GM19239 (cell line): ENCODE measurements around the gene DYNC1LI1.

Experiments
- DNase-seq: peaks from one replicate; pipeline ENCODE4 v3.0.0; 2011; ENCODE audit warnings: low spot score; ENCODE audit not compliant: insufficient read length
- FAIRE-seq: peaks from 2 replicates; lab custom pipeline; 2011; peaks lifted over from hg19 to GRCh38; lab: Jason Lieb, UNC

The DYNC1LI1 gene

DNA sequence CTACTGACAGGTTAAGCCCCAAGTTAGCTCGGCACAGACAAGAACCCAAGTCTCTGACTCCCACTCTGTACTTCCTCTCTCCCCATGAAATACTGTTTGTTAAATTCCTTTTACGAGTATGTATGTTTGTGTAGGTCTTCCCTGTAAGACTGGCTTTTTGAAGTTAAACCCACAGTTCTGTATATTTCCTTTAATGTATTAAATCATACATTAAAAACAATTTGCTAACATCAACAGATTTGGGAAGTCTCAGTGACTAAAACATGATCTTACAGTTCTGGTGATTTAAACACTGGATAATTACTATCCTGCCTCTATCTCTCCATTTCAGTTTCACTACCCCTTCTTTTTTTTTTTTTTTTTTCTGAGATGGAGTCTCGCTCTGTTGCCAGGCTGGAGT lies 72.4 kb downstream of the DYNC1LI1 start:
- FAIRE-seq (no peak), DNase-seq (no peak)

DNA sequence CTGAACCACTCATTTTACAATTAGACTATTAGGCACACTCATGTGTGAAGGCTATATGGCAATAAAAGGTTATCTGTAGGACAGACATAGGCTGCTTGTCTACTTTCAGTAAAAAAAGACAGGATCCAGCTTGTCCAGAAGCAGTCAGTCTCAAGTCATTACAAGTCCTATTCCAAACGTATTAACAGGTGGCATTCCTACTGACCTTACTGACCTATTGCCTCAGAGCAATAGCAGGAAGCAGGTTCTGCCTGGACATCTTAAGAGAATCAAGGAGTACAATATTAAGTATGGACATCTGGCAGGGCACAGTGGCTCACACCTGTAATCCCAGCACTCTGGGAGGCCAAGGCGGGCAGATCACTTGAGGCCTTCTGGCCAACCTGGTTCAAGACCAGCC lies 75.0 kb downstream of the DYNC1LI1 start:
- DNase-seq (no peak), FAIRE-seq (no peak)

DNA sequence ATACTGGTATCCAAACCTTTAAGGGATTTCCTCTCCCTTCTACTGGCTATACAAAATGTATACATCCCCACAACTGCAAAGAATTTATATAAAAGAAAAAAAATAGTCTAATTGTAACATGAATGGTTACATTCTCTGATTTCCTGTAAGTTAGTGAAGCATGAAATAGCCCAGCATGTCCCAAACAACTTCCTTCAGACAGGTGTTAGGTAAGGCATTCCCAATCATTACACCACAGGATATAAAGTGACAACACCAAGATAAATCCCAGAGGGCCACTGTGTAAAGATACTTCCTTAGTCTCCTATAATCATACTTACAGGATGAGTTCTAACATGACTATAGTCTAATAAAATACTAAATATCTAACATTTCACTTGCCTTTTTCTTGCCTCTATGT lies 75.6 kb downstream of the DYNC1LI1 start:
- FAIRE-seq: no peak
- DNase-seq: no peak

DNA sequence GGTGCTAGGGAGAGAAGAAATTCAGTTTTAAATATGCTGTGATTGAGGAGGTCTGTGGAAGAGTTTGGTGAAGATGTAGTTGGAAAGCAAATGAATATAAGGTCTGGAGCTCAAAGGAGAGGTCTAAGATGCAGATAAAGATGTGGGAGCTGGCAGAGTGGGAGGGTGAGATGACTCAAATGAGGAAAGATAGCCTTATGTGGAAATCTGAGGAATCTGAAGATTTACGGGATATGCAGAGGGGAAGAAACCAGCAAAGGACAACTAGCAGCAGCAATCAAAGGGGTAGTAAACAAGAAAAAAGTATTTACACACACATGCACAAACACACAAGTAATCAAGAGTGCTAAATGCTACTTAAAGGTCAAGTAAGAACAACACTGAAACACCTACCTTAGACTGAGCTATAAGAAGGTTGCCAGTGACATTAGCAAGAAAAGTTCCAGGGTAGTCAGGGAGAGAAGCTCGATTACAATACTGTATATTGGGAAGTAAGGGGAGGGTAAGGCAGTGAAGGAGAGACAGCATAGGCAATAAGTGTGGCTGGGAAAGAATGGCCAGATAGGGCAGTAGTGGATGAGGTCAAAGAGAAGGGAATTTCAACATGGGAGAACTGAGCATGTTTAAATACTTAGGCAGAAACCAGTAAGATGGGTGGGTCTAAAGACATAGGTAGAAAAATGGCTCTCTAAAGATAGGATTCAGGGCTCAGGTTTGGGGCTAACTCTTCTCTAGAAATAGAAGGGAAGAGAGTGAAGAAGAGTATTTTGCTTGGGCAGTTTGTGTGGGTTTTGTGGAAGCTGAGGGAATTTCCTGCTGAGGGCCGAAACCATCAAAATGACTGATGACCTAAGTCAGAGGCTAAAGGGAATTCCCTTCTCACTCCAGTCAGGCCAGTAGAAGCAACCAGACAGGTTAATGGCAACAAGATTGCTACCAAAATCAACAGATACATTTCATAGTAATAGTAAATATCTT lies 76.9 kb downstream of the DYNC1LI1 start:
- FAIRE-seq (peak; percentile 77), DNase-seq (no peak)

DNA sequence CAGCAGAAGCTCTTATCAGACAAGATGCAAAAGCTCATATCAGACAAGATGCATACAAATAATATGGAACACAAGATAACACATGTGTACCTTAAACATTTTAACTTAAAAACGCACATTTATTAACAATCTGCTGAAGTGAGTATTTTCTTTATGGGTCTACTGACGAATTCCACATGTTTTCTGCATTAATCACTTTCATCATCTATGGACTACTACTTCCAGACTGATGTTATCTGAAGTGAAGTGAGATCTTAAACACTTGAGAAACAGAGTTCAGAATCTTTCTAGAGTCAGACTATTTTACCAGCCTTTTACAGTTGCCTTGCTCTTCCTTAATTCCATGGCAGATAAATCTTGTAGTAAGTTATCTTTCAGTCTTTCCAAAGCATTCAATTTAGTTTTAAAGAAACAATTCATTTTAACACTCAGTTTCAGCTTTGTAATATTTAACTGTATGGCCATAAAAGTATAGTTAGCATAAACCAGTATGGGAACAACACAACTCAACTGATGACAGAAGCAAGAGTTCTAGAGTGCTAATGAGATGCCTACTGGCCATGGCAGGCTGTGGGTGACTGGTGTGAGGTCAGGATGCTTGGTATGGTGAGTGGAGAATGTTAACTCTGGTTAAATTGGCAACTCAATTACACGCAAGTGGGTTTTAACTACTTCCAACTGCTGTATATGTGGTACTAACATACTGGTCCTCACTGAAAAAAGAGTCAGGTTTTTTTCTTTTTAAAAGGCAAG lies 77.8 kb downstream of the DYNC1LI1 start:
- no peak for FAIRE-seq
- no peak for DNase-seq

DNA sequence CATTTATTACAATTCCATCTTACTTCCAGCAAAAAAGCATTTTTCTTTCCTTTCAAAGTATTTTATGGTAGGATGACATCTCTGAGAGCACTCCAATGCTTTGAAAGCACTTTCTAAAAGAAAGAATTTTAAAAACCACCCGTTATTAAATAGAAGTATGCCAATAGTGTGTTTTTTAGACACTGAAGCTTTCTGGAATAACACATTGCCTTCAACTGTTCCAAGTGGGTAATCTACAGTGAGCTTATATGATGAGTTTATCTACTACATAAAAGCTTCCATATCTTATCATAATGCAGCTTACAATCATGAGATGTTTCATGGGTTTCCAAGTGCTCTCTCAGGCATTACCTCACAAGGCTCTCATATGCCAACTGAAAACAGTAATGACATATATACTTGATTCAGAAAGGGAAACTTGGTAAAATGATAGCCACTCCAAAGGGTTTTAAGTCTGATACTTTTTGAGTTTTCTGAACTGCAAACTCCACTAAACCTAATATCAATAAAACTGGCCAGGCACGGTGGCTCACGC lies 82.1 kb downstream of the DYNC1LI1 start:
- FAIRE-seq (no peak), DNase-seq (no peak)

DNA sequence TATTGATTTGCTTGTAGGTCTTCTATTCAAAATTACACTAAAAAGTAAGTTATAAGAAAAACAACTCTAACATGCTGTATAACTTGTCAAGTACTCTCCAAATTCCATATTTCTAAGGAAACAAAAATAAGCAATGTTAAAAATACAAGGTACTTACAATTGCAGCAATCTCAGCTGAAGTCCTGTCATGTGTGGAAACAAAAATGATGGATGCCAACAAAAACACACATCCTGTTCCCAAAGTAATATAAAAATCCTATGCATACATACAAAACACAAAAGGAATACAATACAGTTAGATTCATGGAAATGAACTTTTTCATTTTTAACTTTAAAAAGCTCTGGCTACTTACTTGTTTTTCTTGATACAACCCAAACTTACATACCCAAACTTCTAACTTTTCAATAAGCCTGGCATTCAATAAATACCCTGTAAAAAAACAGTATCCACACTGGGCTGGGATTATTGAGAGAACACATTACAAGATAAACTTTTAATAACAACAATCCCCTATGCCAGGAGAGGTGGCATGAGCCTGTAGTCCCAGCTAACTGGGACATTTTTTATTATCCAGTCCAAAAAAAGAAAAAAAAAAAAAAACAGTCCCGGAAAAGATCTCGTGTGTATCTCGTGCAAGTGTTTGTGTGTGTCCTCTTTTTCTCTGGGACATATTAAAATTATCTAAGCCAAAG lies 82.7 kb downstream of the DYNC1LI1 start:
- no peak for FAIRE-seq

DNA sequence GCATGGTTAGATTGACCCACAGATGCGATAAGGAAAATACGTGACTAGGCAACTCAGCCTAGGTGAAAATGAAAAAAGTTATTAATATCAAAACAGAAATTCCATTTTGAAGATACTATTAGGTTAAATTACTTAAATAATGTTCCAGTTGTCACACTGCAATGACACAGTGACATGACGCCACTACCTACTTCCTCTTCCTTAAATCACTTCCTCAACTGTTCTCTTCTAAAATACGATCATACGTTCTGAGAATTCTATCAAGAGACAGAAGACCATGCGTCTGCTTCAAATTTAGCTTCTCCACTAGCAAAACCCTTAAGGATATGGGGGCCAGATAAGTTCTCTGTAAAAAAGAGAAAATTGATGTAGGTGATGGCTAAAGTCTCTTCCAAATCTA lies 86.2 kb downstream of the DYNC1LI1 start:
- no peak for DNase-seq
- peak; percentile 49 for FAIRE-seq

More for the DNA sequence above, 82.7 kb downstream of the DYNC1LI1 start:
- no peak for DNase-seq

DNA sequence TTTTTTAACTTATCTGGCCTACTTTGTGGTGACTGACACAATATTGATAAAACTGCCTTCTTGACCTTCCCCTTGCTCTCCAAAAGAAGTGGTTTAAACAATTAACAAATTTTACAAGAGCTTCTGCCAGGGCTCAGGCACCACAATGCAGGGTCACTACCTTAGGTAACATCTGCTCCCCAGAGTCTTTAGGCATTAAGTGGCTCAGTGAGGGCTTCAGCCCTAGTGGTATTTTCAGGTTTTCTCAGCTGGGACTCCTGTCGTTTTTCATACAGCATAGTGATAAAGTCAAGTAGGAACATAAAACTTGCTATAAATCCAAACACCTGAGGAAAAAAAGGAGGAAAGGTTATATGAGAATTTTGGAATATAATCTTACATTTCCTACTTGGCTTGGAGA lies 86.9 kb downstream of the DYNC1LI1 start:
- no peak for DNase-seq
- no peak for FAIRE-seq

DNA sequence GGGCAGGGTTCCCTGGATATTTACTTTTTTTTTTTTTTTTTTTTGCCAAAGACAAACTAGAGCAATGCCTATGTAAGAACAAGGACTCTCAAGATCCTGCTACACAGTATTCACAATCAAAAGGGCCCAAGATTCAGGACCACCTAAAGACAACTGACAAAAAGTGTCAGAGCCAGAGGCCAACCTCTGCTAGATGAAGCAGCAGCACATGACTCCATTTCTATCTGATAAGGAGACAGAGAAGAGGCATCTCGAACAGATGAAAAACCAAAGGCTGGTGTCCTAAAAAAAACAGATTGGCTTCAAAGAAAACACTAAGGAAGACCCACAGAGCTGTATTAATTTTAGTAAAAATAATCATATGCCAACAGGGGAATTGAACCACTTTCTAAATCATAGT lies 88.0 kb downstream of the DYNC1LI1 start:
- DNase-seq (no peak), FAIRE-seq (no peak)

DNA sequence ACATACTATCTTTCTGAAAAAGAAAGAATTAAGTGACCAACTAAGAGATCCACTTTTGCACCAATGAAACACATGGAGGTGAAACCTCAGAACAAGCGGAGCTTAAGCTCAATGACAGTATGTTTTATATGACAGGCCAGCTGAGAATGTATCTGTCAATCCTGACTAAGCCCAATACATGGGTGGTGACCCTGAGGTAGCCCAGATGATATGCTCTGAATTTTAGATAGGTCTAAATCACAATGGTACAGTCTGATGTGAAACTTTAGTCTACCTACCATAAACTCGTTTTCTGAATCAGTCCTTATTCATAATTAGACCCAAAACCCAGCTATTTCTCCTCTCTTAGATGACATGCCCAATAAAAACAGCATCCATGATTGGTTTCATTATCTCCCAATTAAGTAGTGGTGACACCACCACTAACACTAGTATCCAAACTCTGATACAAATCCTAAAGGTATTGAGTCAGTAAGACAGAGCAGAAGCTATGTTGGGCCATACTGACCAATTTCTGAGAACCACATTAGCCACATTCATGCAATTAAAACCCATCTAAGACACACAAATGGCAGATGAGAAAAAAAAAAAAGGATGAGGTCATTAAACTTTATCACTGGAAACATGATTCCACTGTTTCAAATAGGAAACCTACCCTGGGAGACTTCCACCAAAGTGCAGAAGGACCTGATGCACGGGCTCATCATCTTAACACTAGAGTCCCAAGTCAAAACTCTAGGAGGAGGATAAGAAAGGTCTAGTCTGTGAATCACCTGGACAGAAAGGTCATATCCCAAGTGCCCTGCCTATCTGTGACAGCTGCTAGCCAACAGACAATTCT lies 88.6 kb downstream of the DYNC1LI1 start:
- no peak for DNase-seq
- FAIRE-seq: no peak

DNA sequence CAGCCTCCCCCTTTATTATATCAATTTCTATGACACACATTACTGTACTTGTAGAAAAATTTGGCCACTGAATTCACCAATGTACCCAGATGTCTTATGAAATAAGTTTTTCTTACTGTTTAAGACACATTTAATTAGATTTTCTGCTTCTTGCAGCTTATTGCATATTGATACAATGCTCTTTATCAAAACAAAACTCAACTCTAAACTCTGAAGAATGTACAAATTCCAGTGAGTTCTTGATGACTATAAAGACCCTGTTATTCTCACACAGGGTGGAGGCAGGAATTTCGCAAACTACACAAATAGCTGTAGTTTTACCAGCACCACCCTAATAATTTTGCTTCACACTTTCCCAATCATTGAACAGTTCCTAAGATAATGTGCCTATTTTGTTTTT lies 90.1 kb downstream of the DYNC1LI1 start:
- DNase-seq (no peak), FAIRE-seq (peak; percentile 52)
